Progenitor cell of endocrine pancreas (in vitro differentiated cells): ENCODE data around the gene DIAPH2. TPM values are rescaled to one million over a fixed set of nuclear protein-coding genes. Genes with fewer than 3 reads are reported as not detected.

Experiments used
- DNase-seq: peaks from one replicate; pipeline ENCODE4 v3.0.0; 2021; ENCODE audit warnings: low spot score; ENCODE audit not compliant: unreplicated experiment
- H3K27ac Mint-ChIP-seq: 2 replicates; pipeline ENCODE4 v1.8.0; 2021; ENCODE audit warnings: mild to moderate bottlenecking, moderate library complexity, mixed read lengths
- H3K27me3 Mint-ChIP-seq: 2 replicates; pipeline ENCODE4 v1.8.0; 2021; ENCODE audit warnings: mixed read lengths
- H3K36me3 Mint-ChIP-seq: 2 replicates; pipeline ENCODE4 v1.8.0; 2022; ENCODE audit warnings: mixed read lengths; ENCODE audit not compliant: insufficient read depth
- H3K4me1 Mint-ChIP-seq: 2 replicates; pipeline ENCODE4 v1.8.0; 2021; ENCODE audit warnings: low read depth, mixed read lengths
- H3K4me3 Mint-ChIP-seq: 2 replicates; pipeline ENCODE4 v1.8.0; 2021; ENCODE audit warnings: low read depth, mild to moderate bottlenecking, moderate library complexity, mixed read lengths
- H3K9me3 Mint-ChIP-seq: 2 replicates; pipeline ENCODE4 v1.8.0; 2021; ENCODE audit warnings: low read depth, mixed read lengths
- total RNA-seq: library from RNA; stranded (reverse); gene quantifications from 2 replicates; pipeline ENCODE4 v1.2.1, GENCODE V29; 2021
- TF ChIP-seq, protein P1 (sequence below): fragments of 200-600 bp; sonication (generic); IDR thresholded peaks from one replicate; pipeline ENCODE4 v1.5.0; 2021; ENCODE audit warnings: antibody characterized with exemption, mild to moderate bottlenecking; ENCODE audit not compliant: unreplicated experiment

DIAPH2 gene
- total RNA-seq, 1 donor from 2014 or later: 29.7 TPM

- DNase-seq: no peak
- Mint-ChIP-seq H3K9me3 (no peaks in the 10 kb centered on the region), H3K4me1 (no peaks in the 10 kb centered on the region), H3K27ac (no peak overlapping the region), H3K27me3 (peaks cover 2% of the 10 kb centered on the region), H3K4me3 (no peak overlapping the region), H3K36me3 (no peaks in the 10 kb centered on the region)
- TF ChIP-seq, protein P1, sequence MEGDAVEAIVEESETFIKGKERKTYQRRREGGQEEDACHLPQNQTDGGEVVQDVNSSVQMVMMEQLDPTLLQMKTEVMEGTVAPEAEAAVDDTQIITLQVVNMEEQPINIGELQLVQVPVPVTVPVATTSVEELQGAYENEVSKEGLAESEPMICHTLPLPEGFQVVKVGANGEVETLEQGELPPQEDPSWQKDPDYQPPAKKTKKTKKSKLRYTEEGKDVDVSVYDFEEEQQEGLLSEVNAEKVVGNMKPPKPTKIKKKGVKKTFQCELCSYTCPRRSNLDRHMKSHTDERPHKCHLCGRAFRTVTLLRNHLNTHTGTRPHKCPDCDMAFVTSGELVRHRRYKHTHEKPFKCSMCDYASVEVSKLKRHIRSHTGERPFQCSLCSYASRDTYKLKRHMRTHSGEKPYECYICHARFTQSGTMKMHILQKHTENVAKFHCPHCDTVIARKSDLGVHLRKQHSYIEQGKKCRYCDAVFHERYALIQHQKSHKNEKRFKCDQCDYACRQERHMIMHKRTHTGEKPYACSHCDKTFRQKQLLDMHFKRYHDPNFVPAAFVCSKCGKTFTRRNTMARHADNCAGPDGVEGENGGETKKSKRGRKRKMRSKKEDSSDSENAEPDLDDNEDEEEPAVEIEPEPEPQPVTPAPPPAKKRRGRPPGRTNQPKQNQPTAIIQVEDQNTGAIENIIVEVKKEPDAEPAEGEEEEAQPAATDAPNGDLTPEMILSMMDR: no peak
Observed at GRCh38 chrX:97619499-97619898, 934.9 kb downstream of the DIAPH2 start.

- no peaks in the 10 kb centered on the region for H3K27me3 Mint-ChIP-seq
- H3K36me3 Mint-ChIP-seq: no peaks in the 10 kb centered on the region
- TF ChIP-seq, protein P1: no peak
- peaks cover 3% of the 10 kb centered on the region for H3K9me3 Mint-ChIP-seq
- no peak overlapping the region for H3K27ac Mint-ChIP-seq
- no peak for DNase-seq
- no peak overlapping the region for H3K4me3 Mint-ChIP-seq
- H3K4me1 Mint-ChIP-seq: no peaks in the 10 kb centered on the region
Observed at GRCh38 chrX:97622111-97622510, 937.5 kb downstream of the DIAPH2 start.

- Mint-ChIP-seq H3K4me1 (peaks cover 7% of the 10 kb centered on the region), H3K27me3 (no peaks in the 10 kb centered on the region), H3K36me3 (no peaks in the 10 kb centered on the region), H3K4me3 (no peak overlapping the region), H3K9me3 (peaks cover 3% of the 10 kb centered on the region), H3K27ac (no peak overlapping the region)
- TF ChIP-seq, protein P1: no peak
- no peak for DNase-seq
Observed at GRCh38 chrX:97628326-97628725, 943.7 kb downstream of the DIAPH2 start.

- H3K36me3 Mint-ChIP-seq: no peaks in the 10 kb centered on the region
- peaks cover 3% of the 10 kb centered on the region for H3K9me3 Mint-ChIP-seq
- H3K4me3 Mint-ChIP-seq: no peak overlapping the region
- DNase-seq: no peak
- H3K4me1 Mint-ChIP-seq: peaks cover 7% of the 10 kb centered on the region
- TF ChIP-seq, protein P1: no peak
- no peak overlapping the region for H3K27ac Mint-ChIP-seq
- H3K27me3 Mint-ChIP-seq: no peaks in the 10 kb centered on the region
Observed at GRCh38 chrX:97628807-97629596, 944.4 kb downstream of the DIAPH2 start.

- Mint-ChIP-seq H3K4me3 (no peak overlapping the region), H3K27me3 (no peaks in the 10 kb centered on the region), H3K27ac (no peak overlapping the region), H3K9me3 (peaks cover 3% of the 10 kb centered on the region), H3K36me3 (no peaks in the 10 kb centered on the region), H3K4me1 (peaks cover 7% of the 10 kb centered on the region)
- no peak for DNase-seq
- TF ChIP-seq, protein P1: no peak
Observed at GRCh38 chrX:97629597-97629985, 944.9 kb downstream of the DIAPH2 start.
